NT2/D1 (cell line): ENCODE data around the gene DNMT3A.

ENCODE experiments used
- YY1 ChIP-seq: IDR thresholded peaks from 2 replicates; pipeline ENCODE4 v1.6.1; 2011; ENCODE audit not compliant: insufficient read length, insufficient read depth
- ZNF274 ChIP-seq: IDR thresholded peaks from 2 replicates; pipeline ENCODE4 v1.6.1; 2011; ENCODE audit warnings: mild to moderate bottlenecking, low read depth, low read length

DNA sequence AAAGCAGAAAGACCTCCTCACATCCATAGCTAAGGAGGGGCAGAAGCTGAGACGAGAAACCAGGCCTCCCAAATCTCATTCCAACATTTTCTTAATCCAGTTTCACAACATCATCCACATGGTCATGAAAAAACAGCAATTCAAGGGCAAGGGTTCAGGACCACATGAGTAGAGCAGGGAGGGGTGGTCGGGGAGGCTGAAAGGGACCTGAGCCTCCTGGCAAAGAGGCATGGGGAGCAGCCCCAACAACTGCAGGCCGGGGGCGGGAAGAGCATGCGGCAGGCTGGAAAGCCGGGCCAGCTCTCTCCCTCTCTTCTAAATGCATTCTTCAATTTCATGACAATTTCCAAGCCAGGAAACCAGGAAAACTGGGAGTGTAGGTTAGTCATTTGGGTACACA lies 76.7 kb downstream of the DNMT3A start:
- no peak for TF ChIP-seq YY1
- TF ChIP-seq ZNF274, result no peak
